ENCODE measurements around the gene MPP2. TPM values are rescaled to one million over a fixed set of nuclear protein-coding genes. Genes with fewer than 3 reads are reported as not detected.

The MPP2 gene
- total RNA-seq, 1 experiment from 2014 or later: 5.6 TPM

DNA sequence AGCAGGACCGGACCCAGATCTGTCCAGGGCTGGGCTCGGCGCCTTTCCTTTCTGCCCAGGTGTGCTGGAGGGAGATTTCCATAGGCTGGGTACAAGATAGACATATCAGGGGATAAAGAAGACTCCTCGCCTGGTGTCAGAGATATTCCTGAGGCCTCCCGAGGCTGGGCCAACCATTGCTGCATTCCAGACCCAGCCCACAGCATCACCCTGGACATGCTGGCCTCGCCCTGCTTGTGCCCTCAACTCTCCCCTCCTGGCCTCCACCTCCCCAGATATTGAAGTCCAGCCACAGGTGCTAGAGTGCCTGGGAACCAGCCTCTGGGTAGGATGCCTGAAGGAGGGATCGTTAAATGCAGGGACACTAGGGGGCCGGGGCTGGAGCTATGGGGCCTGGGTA, 58.2 kb downstream of the MPP2 start:
- TF ChIP-seq, protein P1, sequence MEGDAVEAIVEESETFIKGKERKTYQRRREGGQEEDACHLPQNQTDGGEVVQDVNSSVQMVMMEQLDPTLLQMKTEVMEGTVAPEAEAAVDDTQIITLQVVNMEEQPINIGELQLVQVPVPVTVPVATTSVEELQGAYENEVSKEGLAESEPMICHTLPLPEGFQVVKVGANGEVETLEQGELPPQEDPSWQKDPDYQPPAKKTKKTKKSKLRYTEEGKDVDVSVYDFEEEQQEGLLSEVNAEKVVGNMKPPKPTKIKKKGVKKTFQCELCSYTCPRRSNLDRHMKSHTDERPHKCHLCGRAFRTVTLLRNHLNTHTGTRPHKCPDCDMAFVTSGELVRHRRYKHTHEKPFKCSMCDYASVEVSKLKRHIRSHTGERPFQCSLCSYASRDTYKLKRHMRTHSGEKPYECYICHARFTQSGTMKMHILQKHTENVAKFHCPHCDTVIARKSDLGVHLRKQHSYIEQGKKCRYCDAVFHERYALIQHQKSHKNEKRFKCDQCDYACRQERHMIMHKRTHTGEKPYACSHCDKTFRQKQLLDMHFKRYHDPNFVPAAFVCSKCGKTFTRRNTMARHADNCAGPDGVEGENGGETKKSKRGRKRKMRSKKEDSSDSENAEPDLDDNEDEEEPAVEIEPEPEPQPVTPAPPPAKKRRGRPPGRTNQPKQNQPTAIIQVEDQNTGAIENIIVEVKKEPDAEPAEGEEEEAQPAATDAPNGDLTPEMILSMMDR (IDR thresholded peaks at IDR 0.05; ENCODE audit: insufficient read depth in 1 of 2, low read depth in 1 of 2, low read length in 1 of 2, severe bottlenecking in 1 of 2, unreplicated experiment in 1 of 2): no peak
- POLR2A ChIA-PET: no interaction called here
- H3K27me3 Mint-ChIP-seq (ENCODE audit: insufficient read depth, unreplicated experiment): peaks cover 18% of the 10 kb centered on the region
- Histone ChIP-seq H3K27me3 (replicated peaks; ENCODE audit: control insufficient read depth, insufficient read depth, low read length) (no peaks in the 10 kb centered on the region; the same call in 1 of the 2 replicates), H3K9me3 (no peaks in the 10 kb centered on the region), H3K4me3 (ENCODE audit: low read depth, low read length) (no peak overlapping the region), H3K36me3 (ENCODE audit: control insufficient read depth, insufficient read depth, low read length) (no peaks in the 10 kb centered on the region), H3K4me1 (0 out of 2 replicates have a peak, but pooled peaks cover 3% of the 10 kb centered on the region)
- no peak overlapping the region for H3K27ac Mint-ChIP-seq (ENCODE audit: unreplicated experiment)
- H3K9me3 Mint-ChIP-seq (ENCODE audit: unreplicated experiment): no peaks in the 10 kb centered on the region
- DNase-seq: no peak
- no peak overlapping the region for H3K4me3 Mint-ChIP-seq (ENCODE audit: unreplicated experiment)
- H3K4me1 Mint-ChIP-seq (ENCODE audit: low read depth, unreplicated experiment): peaks cover 11% of the 10 kb centered on the region
- intact Hi-C loops (cut with micrococcal nuclease; ENCODE audit: unreplicated experiment): no loop called here
- H3K36me3 Mint-ChIP-seq (ENCODE audit: insufficient read depth, unreplicated experiment): peaks cover 8% of the 10 kb centered on the region
- BruUV-seq (replicated peaks): no TSS peak
- CTCF ChIA-PET: interaction anchor here (0.9 kb wide), 1 partner anchor 29 kb away, joined by 3 read pairs; no protein-coding TSS in a partner anchor

DNA sequence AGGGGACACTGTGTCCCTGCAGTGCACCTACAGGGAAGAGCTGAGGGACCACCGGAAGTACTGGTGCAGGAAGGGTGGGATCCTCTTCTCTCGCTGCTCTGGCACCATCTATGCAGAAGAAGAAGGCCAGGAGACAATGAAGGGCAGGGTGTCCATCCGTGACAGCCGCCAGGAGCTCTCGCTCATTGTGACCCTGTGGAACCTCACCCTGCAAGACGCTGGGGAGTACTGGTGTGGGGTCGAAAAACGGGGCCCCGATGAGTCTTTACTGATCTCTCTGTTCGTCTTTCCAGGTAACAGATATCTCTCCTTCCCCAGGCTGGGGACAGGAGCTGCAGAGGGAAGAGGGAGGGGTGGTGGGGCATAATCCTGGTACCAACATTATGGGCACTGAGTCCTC, 58.7 kb downstream of the MPP2 start:
- H3K4me3 ChIP-seq (ENCODE audit: low read depth, low read length): no peak overlapping the region
- CTCF ChIA-PET: interaction anchor here (0.9 kb wide), 1 partner anchor 30 kb away, joined by 3 read pairs; no protein-coding TSS in a partner anchor
- TF ChIP-seq, protein P1 (IDR thresholded peaks at IDR 0.05; ENCODE audit: insufficient read depth in 1 of 2, low read depth in 1 of 2, low read length in 1 of 2, severe bottlenecking in 1 of 2, unreplicated experiment in 1 of 2): no peak
- no TSS peak for BruUV-seq (replicated peaks)
- peaks cover 8% of the 10 kb centered on the region for H3K36me3 Mint-ChIP-seq (ENCODE audit: insufficient read depth, unreplicated experiment)
- peaks cover 11% of the 10 kb centered on the region for H3K4me1 Mint-ChIP-seq (ENCODE audit: low read depth, unreplicated experiment)
- H3K27me3 Mint-ChIP-seq (ENCODE audit: insufficient read depth, unreplicated experiment): peaks cover 18% of the 10 kb centered on the region
- H3K36me3 ChIP-seq (ENCODE audit: control insufficient read depth, insufficient read depth, low read length): no peaks in the 10 kb centered on the region
- no peaks in the 10 kb centered on the region for H3K9me3 Mint-ChIP-seq (ENCODE audit: unreplicated experiment)
- H3K27me3 ChIP-seq (replicated peaks; ENCODE audit: control insufficient read depth, insufficient read depth, low read length): no peaks in the 10 kb centered on the region; the same call in 1 of the 2 replicates
- no peak overlapping the region for H3K27ac Mint-ChIP-seq (ENCODE audit: unreplicated experiment)
- H3K9me3 ChIP-seq: no peaks in the 10 kb centered on the region
- no peak for DNase-seq
- POLR2A ChIA-PET: no interaction called here
- no peak overlapping the region for H3K4me3 Mint-ChIP-seq (ENCODE audit: unreplicated experiment)
- intact Hi-C loops (cut with micrococcal nuclease; ENCODE audit: unreplicated experiment): no loop called here
- H3K4me1 ChIP-seq: 0 out of 2 replicates have a peak, but pooled peaks cover 3% of the 10 kb centered on the region

DNA sequence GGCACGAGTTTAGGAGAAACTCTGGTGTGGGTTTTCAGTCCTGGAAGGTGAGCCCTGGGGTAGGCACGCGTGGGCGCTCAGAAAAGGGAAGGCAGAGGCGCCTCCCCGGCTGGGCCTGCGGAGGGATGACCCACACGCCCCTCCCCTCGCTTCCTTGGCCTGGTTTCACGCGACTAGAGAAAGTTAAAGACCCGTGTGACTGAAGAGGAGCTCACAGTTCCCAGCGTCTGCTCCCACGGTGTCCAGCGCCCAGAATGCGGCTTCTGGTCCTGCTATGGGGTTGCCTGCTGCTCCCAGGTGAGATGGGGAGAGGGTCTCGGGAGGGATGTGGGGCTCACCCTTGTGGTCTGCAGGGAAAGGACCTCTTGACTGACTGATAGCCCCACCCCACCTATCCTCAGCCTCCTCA, 60.4 kb downstream of the MPP2 start, which contains the start of gene CD300LG:
TSS of gene CD300LG (plus strand) at position 214 of the 409 bp plus-strand sequence. CDS start at position 255, 41 bp downstream.
- TF ChIP-seq, protein P1 (IDR thresholded peaks at IDR 0.05; ENCODE audit: insufficient read depth in 1 of 2, low read depth in 1 of 2, low read length in 1 of 2, severe bottlenecking in 1 of 2, unreplicated experiment in 1 of 2): no peak
- intact Hi-C loops (cut with micrococcal nuclease; ENCODE audit: unreplicated experiment): loop anchor here (1.0 kb wide), 2 partner anchors 67 to 153 kb away; partner anchors contain the start of gene CFAP97D1
- H3K36me3 ChIP-seq (ENCODE audit: control insufficient read depth, insufficient read depth, low read length): no peaks in the 10 kb centered on the region
- H3K9me3 ChIP-seq: no peaks in the 10 kb centered on the region
- H3K4me1 ChIP-seq: 0 out of 2 replicates have a peak, but pooled peaks cover 3% of the 10 kb centered on the region
- no peaks in the 10 kb centered on the region for H3K27me3 ChIP-seq (replicated peaks; ENCODE audit: control insufficient read depth, insufficient read depth, low read length)
- Mint-ChIP-seq H3K27ac (ENCODE audit: unreplicated experiment) (no peak within 1 kb of the TSS), H3K9me3 (ENCODE audit: unreplicated experiment) (no peaks in the 10 kb centered on the region), H3K27me3 (ENCODE audit: insufficient read depth, unreplicated experiment) (peaks cover 16% of the 10 kb centered on the region), H3K4me3 (ENCODE audit: unreplicated experiment) (no peak within 1 kb of the TSS), H3K36me3 (ENCODE audit: insufficient read depth, unreplicated experiment) (peaks cover 8% of the 10 kb centered on the region), H3K4me1 (ENCODE audit: low read depth, unreplicated experiment) (peaks cover 19% of the 10 kb centered on the region)
- POLR2A ChIA-PET: no interaction called here
- H3K4me3 ChIP-seq (ENCODE audit: low read depth, low read length): no peak within 1 kb of the TSS
- DNase-seq: no peak
- BruUV-seq (replicated peaks): no TSS peak
- CTCF ChIA-PET: interaction anchor here (1.1 to 1.9 kb wide), 11 partner anchors 9 to 133 kb away, joined by 3 to 19 read pairs (median 7); partner anchors contain the start of genes DUSP3 and MPP3

Measured in Caco-2 (cell line).